ENCODE data around the gene CDC42BPB. TPM values are rescaled to one million over a fixed set of nuclear protein-coding genes. Genes with fewer than 3 reads are reported as not detected.

Gene CDC42BPB
- total RNA-seq, 2 experiments from 2014 or later, result 6.6 to 7.6 TPM

DNA sequence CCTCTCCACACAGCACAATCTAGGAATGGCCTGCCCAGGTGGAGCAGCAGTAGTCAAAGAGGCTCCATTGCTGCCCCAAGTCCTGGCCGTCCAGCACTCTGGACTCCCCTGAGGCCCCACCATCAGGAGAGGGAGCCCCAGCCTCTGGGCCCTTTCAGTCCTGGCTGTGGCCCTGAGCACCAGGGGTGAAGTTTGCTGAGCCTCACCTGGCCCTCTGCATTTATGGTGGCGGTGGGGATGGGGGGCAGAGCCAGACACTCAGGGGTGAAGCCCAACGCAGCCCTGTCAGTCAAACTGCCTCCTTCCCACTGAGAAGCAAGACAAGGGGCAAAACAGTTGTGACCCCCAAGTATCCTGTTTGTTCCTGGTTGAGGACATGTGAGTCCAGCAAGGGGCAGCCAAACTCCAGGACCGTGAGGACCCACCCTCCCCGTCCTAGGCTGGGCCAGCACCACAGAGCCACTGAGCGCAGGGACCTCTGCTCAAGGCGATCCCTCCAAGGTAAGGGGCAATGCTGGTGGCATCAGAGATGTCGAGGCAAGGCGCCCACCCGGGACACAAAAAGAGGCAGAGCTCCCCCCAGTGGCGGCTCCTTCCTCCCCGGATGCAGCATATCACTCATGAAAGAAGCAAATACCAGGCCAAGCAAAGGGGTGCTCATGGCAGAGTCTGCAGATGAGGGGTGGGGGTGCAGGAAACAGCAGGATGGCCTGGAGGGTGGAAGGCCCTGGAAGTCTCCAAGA is 139.7 kb downstream of the CDC42BPB start:
- H3K27me3 Mint-ChIP-seq, result no peaks in the 10 kb centered on the region
- DNase-seq, result peak; percentile 25 to 70 (median 50)
- no peaks in the 10 kb centered on the region for H3K36me3 Mint-ChIP-seq (ENCODE audit: low read depth)
- Histone ChIP-seq H3K9me3 (ENCODE audit: control insufficient read depth in 1 of 2, insufficient read depth in 1 of 2, low read length in 2 of 2) (peaks cover 0 to 24% of the 10 kb centered on the region in 2 experiments), H3K27me3 (ENCODE audit: control insufficient read depth in 1 of 2, insufficient read depth in 2 of 2, low read length in 2 of 2) (no peaks in the 10 kb centered on the region), H3K4me3 (ENCODE audit: low read length) (no peak overlapping the region), H3K27ac (ENCODE audit: low read depth in 1 of 2, low read length in 2 of 2) (peak overlapping the region in 1 of 2 donors; percentile 7), H3K4me1 (ENCODE audit: insufficient read depth, low read length) (peaks cover 2% of the 10 kb centered on the region), H3K36me3 (ENCODE audit: insufficient read depth, low read length) (no peaks in the 10 kb centered on the region)
- H3K27ac Mint-ChIP-seq, result no peak overlapping the region
- CTCF ChIA-PET, result interaction anchor here (2.0 kb wide), 1 partner anchor 223 kb away, joined by 12 read pairs; no protein-coding TSS in a partner anchor
- intact Hi-C loops (cut with DNase I, micrococcal nuclease), result loop anchor here (1.0 to 2.0 kb wide), 2 partner anchors 143 to 223 kb away; no protein-coding TSS in a partner anchor
- POLR2A ChIA-PET, result no interaction called here
- H3K9me3 Mint-ChIP-seq, result no peaks in the 10 kb centered on the region
- no peaks in the 10 kb centered on the region for H3K4me1 Mint-ChIP-seq (ENCODE audit: low read depth)
- no peak overlapping the region for H3K4me3 Mint-ChIP-seq
- peak; percentile 57 for ATAC-seq (ENCODE audit: poor library complexity)
- TF ChIP-seq, protein P1, sequence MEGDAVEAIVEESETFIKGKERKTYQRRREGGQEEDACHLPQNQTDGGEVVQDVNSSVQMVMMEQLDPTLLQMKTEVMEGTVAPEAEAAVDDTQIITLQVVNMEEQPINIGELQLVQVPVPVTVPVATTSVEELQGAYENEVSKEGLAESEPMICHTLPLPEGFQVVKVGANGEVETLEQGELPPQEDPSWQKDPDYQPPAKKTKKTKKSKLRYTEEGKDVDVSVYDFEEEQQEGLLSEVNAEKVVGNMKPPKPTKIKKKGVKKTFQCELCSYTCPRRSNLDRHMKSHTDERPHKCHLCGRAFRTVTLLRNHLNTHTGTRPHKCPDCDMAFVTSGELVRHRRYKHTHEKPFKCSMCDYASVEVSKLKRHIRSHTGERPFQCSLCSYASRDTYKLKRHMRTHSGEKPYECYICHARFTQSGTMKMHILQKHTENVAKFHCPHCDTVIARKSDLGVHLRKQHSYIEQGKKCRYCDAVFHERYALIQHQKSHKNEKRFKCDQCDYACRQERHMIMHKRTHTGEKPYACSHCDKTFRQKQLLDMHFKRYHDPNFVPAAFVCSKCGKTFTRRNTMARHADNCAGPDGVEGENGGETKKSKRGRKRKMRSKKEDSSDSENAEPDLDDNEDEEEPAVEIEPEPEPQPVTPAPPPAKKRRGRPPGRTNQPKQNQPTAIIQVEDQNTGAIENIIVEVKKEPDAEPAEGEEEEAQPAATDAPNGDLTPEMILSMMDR (IDR thresholded peaks at IDR 0.05), result peak; percentile 44

DNA sequence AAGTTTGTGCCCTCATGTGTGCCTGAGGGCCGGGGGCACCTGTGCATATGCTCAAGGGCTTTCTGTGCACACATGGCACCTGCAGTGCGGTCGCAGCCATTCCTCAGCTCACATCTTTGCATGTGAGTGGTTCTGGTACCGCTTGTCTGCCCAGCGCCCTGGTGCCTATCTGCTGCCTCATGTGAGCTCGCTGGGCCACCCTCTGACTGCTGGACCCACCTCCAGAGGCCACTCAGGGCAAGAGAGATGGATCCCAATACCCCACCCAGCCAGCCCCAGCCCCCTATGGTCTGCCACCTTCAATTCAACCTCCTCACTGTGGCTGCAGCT is 140.3 kb downstream of the CDC42BPB start:
- Mint-ChIP-seq H3K27me3 (no peaks in the 10 kb centered on the region), H3K4me3 (no peak overlapping the region), H3K36me3 (ENCODE audit: low read depth) (no peaks in the 10 kb centered on the region), H3K9me3 (no peaks in the 10 kb centered on the region), H3K4me1 (ENCODE audit: low read depth) (no peaks in the 10 kb centered on the region), H3K27ac (no peak overlapping the region)
- H3K27me3 ChIP-seq (ENCODE audit: control insufficient read depth in 1 of 2, insufficient read depth in 2 of 2, low read length in 2 of 2), result no peaks in the 10 kb centered on the region
- no peak overlapping the region for H3K4me3 ChIP-seq (ENCODE audit: low read length)
- H3K27ac ChIP-seq (ENCODE audit: low read depth in 1 of 2, low read length in 2 of 2), result peak overlapping the region in 1 of 2 donors; percentile 7
- CTCF ChIA-PET, result interaction anchor here (2.0 kb wide), 1 partner anchor 222 kb away, joined by 12 read pairs; no protein-coding TSS in a partner anchor
- no peak for ATAC-seq (ENCODE audit: poor library complexity)
- no peaks in the 10 kb centered on the region for H3K36me3 ChIP-seq (ENCODE audit: insufficient read depth, low read length)
- no peaks in the 10 kb centered on the region for H3K4me1 ChIP-seq (ENCODE audit: insufficient read depth, low read length)
- peaks cover 0 to 17% of the 10 kb centered on the region in 2 experiments for H3K9me3 ChIP-seq (ENCODE audit: control insufficient read depth in 1 of 2, insufficient read depth in 1 of 2, low read length in 2 of 2)
- peak in 1 of 14 experiments; percentile 28 for DNase-seq
- intact Hi-C loops (cut with DNase I, micrococcal nuclease), result no loop called here
- POLR2A ChIA-PET, result no interaction called here
- TF ChIP-seq, protein P1 (IDR thresholded peaks at IDR 0.05), result no peak

DNA sequence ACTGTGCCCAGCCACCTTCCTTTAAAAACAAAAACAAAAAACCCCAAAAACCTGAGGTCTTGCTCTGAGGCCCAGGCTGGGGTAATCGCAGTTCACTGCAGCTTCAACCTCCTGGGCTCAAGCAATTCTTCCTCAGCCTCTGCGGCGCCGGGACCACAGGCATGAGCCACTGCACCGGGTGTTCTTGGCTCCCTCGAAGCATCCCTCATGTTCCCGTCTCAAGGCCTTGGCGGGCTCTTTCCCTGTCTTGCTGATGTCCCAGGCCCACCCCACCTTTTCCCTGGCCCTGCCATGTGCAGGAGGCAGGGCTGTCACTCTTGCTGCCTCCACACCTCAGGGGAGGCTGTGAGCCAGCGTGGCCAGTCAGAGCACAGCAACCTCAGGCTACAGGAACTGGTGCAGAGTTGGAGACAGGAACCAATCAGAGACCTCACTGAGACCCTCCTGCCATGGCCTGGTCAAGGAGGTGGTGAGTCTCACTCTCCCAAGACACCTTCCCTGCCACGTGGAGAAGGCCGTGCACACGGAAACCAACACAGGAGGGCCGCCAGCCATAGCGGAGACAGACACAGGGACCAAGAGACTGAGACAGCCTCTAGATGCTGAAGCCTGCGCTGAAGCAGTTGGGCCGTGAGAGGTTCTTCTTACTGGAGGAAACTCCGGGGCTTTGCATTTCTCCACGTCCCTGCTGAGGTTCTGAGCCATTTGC is 140.8 kb downstream of the CDC42BPB start:
- no peaks in the 10 kb centered on the region for H3K36me3 Mint-ChIP-seq (ENCODE audit: low read depth)
- no peaks in the 10 kb centered on the region for H3K36me3 ChIP-seq (ENCODE audit: insufficient read depth, low read length)
- H3K27ac Mint-ChIP-seq, result peak overlapping the region; percentile 55
- H3K27me3 Mint-ChIP-seq, result no peaks in the 10 kb centered on the region
- H3K4me1 ChIP-seq (ENCODE audit: insufficient read depth, low read length), result no peaks in the 10 kb centered on the region
- ChIA-PET CTCF (interaction anchor here (2.0 kb wide), 1 partner anchor 222 kb away, joined by 12 read pairs; no protein-coding TSS in a partner anchor), POLR2A (no interaction called here)
- no peak overlapping the region for H3K4me3 Mint-ChIP-seq
- peaks cover 0 to 12% of the 10 kb centered on the region in 2 experiments for H3K9me3 ChIP-seq (ENCODE audit: control insufficient read depth in 1 of 2, insufficient read depth in 1 of 2, low read length in 2 of 2)
- no peaks in the 10 kb centered on the region for H3K9me3 Mint-ChIP-seq
- intact Hi-C loops (cut with DNase I, micrococcal nuclease), result no loop called here
- ATAC-seq (ENCODE audit: poor library complexity) (no peak), DNase-seq (peak in 1 of 14 experiments; percentile 31)
- H3K27ac ChIP-seq (ENCODE audit: low read depth in 1 of 2, low read length in 2 of 2), result no peak overlapping the region
- no peak overlapping the region for H3K4me3 ChIP-seq (ENCODE audit: low read length)
- TF ChIP-seq, protein P1 (IDR thresholded peaks at IDR 0.05), result no peak
- no peaks in the 10 kb centered on the region for H3K27me3 ChIP-seq (ENCODE audit: control insufficient read depth in 1 of 2, insufficient read depth in 2 of 2, low read length in 2 of 2)
- no peaks in the 10 kb centered on the region for H3K4me1 Mint-ChIP-seq (ENCODE audit: low read depth)
